HepG2 (cell line): Measurements from ENCODE around the gene TACC3. TPM values are rescaled to one million over a fixed set of nuclear protein-coding genes. Genes with fewer than 3 reads are reported as not detected.
A peak's percentile ranks its signal among the peaks of the same experiment; 100 is the strongest.

Experiments
- ASH2L ChIP-seq: fragments of 300-600, 200-600 bp; sonication (generic); IDR thresholded peaks from 2 replicates; pipeline ENCODE4 v1.7.0; 2017; ENCODE audit warnings: low read depth, mild to moderate bottlenecking, moderate library complexity, mixed read lengths, low read length; ENCODE audit not compliant: insufficient read length
- BRCA1 ChIP-seq: sonication (generic); formaldehyde crosslinking; IDR thresholded peaks from 2 replicates; pipeline ENCODE4 v1.4.0; 2020; ENCODE audit warnings: missing genetic modification reagents
- EHMT2 ChIP-seq: fragments of 200-600 bp; sonication (generic); IDR thresholded peaks from 2 replicates; pipeline ENCODE4 v1.7.0; 2017; ENCODE audit warnings: antibody characterized with exemption, low read depth, low read length, borderline replicate concordance
- HDAC2 ChIP-seq: sonication (generic); formaldehyde crosslinking; IDR thresholded peaks from 2 replicates; pipeline ENCODE4 v1.4.0; 2020; ENCODE audit warnings: missing genetic modification reagents
- HNRNPLL ChIP-seq: fragments of 200-400 bp; formaldehyde crosslinking; IDR thresholded peaks from 2 replicates; pipeline ENCODE4 v1.6.1; 2017; ENCODE audit warnings: mild to moderate bottlenecking, low read depth, low read length; ENCODE audit not compliant: poor library complexity, severe bottlenecking
- PCBP1 ChIP-seq: fragments of 200-400 bp; formaldehyde crosslinking; IDR thresholded peaks from 2 replicates; pipeline ENCODE4 v1.6.1; 2017; ENCODE audit warnings: mild to moderate bottlenecking, low read depth, low read length, borderline replicate concordance
- RBM22 ChIP-seq: fragments of 200-400 bp; formaldehyde crosslinking; optimal IDR thresholded peaks from 2 replicates; pipeline ENCODE3; 2017; ENCODE audit warnings: mild to moderate bottlenecking, low read length, moderate library complexity
- SMC3 ChIP-seq: IDR thresholded peaks from 2 replicates; pipeline ENCODE4 v1.6.1; 2011; ENCODE audit warnings: low read length, improper control_type of control experiment
- SNAPC2 ChIP-seq: sonication (generic); formaldehyde crosslinking; IDR thresholded peaks from 2 replicates; pipeline ENCODE4 v1.8.1; 2022; ENCODE audit warnings: mild to moderate bottlenecking, missing genetic modification reagents
- SUZ12 ChIP-seq: fragments of 150-350 bp; IDR thresholded peaks from 2 replicates; pipeline ENCODE4 v1.6.1; 2014; ENCODE audit warnings: low read depth, low read length
- TEF ChIP-seq: sonication (generic); formaldehyde crosslinking; IDR thresholded peaks from 2 replicates; pipeline ENCODE4 v1.5.0; 2020; ENCODE audit warnings: missing genetic modification reagents
- ZNF367 ChIP-seq: sonication (generic); formaldehyde crosslinking; IDR thresholded peaks from 2 replicates; pipeline ENCODE4 v1.4.0; 2020; ENCODE audit warnings: missing genetic modification reagents, borderline replicate concordance
- ZNF484 ChIP-seq: sonication (generic); formaldehyde crosslinking; IDR thresholded peaks from 2 replicates; pipeline ENCODE4 v1.5.1; 2020; ENCODE audit warnings: mild to moderate bottlenecking, low read depth, missing genetic modification reagents, borderline replicate concordance
- ZNF501 ChIP-seq: sonication (generic); formaldehyde crosslinking; IDR thresholded peaks from 2 replicates; pipeline ENCODE4 v1.5.1; 2020; ENCODE audit warnings: mild to moderate bottlenecking, moderate library complexity, missing genetic modification reagents
- ZNF878 ChIP-seq: sonication (generic); formaldehyde crosslinking; IDR thresholded peaks from 2 replicates; pipeline ENCODE4 v1.8.1; 2023; ENCODE audit warnings: mild to moderate bottlenecking, missing genetic modification reagents, moderate library complexity
- ZSCAN25 ChIP-seq: sonication (generic); formaldehyde crosslinking; IDR thresholded peaks from 2 replicates; pipeline ENCODE4 v1.8.0; 2022; ENCODE audit warnings: mild to moderate bottlenecking, missing genetic modification reagents
- polyA plus RNA-seq, 8 experiments: library from polyadenylated mRNA; depleted of rRNA in 3 of 8; stranded (reverse) in 7 of 8; unstranded in 1 of 8; fragments of >200 nt; fragmentation: Illumina TruSeq in 4 of 8; extraction: Trizol in 4 of 8; gene quantifications; 2 replicates each; pipeline versions ENCODE4 v1.2.1 to v1.2.3, GENCODE V29; 2011 to 2016; ENCODE audit warnings: low read depth in 4 of 8, missing spikeins in 1 of 8, mixed read lengths in 1 of 8; ENCODE audit not compliant: insufficient read depth in 1 of 8
- total RNA-seq, 5 experiments: library from RNA; depleted of rRNA; stranded (reverse); fragments of >200 nt; fragmentation: Illumina TruSeq; extraction: Trizol; gene quantifications; 2 replicates each; pipeline ENCODE4 v1.2.3, GENCODE V29; 2016; ENCODE audit warnings: low read depth in 1 of 5
- TF ChIP-seq, protein P1 (sequence below): sonication (generic); formaldehyde crosslinking; conservative IDR thresholded peaks from 2 replicates; pipeline ENCODE4 v1.8.0; 2022; ENCODE audit warnings: mild to moderate bottlenecking, moderate library complexity, missing genetic modification reagents
- TF ChIP-seq, protein P2 (sequence below): sonication (generic); formaldehyde crosslinking; IDR thresholded peaks from 2 replicates; pipeline ENCODE4 v1.8.0; 2022; ENCODE audit warnings: mild to moderate bottlenecking, missing genetic modification reagents, moderate library complexity
- TF ChIP-seq, protein P3 (sequence below): IDR thresholded peaks from 2 replicates; pipeline ENCODE4 v1.6.1; 2016; ENCODE audit warnings: low read depth, missing genetic modification reagents, missing compliant biosample characterization

Gene TACC3
- total and polyA plus RNA-seq, 2 of the 13 experiments (the other 11 are each of a cell fraction or from before 2014, with no cell fraction given), result 20.3 to 21.2 TPM

DNA sequence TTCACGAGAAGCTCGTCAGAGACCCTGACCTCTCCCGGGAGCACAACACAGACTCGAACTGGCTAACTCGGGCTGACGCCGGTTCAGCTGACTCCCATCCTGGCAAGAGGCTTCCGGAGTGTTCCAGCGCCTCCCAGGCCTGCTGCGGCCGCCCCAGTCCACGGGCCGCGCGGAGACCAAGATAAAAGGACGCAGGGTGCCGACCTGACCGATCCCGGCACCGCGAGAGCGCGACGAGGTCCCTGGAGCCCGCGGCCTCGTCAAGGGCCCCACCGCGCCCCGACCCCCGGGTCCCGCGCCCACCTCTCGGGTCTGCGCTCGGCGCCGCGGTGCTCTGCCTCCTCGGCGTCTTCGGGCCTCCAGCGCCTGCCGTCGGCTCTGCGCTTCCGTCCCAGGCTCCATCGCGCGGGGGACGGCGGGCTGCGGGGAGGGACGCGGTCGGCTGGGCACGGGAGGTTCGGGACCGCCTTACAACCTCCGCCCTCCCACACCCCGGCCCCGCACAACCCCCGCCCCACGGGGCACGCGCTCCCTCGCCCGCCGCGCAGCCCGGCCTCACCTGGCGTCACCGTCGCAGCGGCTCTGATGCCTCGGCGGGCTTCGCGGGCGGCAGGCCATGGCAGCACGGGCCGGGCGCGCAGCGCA is 9.6 kb upstream of the TACC3 start (continued):
- TF ChIP-seq, protein P1, sequence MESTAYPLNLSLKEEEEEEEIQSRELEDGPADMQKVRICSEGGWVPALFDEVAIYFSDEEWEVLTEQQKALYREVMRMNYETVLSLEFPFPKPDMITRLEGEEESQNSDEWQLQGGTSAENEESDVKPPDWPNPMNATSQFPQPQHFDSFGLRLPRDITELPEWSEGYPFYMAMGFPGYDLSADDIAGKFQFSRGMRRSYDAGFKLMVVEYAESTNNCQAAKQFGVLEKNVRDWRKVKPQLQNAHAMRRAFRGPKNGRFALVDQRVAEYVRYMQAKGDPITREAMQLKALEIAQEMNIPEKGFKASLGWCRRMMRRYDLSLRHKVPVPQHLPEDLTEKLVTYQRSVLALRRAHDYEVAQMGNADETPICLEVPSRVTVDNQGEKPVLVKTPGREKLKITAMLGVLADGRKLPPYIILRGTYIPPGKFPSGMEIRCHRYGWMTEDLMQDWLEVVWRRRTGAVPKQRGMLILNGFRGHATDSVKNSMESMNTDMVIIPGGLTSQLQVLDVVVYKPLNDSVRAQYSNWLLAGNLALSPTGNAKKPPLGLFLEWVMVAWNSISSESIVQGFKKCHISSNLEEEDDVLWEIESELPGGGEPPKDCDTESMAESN (CRISPR knock-in tag), result no peak
- TF ChIP-seq ZSCAN25 (no peak), HDAC2 (CRISPR knock-in tag) (no peak), ZNF367 (CRISPR knock-in tag) (no peak), ASH2L (peak; percentile 45), HNRNPLL (peak; percentile 12), SNAPC2 (CRISPR knock-in tag) (no peak), TEF (CRISPR knock-in tag) (no peak), SUZ12 (no peak), SMC3 (no peak), BRCA1 (no peak), PCBP1 (no peak), RBM22 (no peak), EHMT2 (no peak), ZNF878 (no peak), ZNF501 (no peak), ZNF484 (CRISPR knock-in tag) (no peak)
- TF ChIP-seq, protein P2, sequence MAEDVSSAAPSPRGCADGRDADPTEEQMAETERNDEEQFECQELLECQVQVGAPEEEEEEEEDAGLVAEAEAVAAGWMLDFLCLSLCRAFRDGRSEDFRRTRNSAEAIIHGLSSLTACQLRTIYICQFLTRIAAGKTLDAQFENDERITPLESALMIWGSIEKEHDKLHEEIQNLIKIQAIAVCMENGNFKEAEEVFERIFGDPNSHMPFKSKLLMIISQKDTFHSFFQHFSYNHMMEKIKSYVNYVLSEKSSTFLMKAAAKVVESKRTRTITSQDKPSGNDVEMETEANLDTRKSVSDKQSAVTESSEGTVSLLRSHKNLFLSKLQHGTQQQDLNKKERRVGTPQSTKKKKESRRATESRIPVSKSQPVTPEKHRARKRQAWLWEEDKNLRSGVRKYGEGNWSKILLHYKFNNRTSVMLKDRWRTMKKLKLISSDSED (CRISPR knock-in tag), result no peak
- TF ChIP-seq, protein P3, sequence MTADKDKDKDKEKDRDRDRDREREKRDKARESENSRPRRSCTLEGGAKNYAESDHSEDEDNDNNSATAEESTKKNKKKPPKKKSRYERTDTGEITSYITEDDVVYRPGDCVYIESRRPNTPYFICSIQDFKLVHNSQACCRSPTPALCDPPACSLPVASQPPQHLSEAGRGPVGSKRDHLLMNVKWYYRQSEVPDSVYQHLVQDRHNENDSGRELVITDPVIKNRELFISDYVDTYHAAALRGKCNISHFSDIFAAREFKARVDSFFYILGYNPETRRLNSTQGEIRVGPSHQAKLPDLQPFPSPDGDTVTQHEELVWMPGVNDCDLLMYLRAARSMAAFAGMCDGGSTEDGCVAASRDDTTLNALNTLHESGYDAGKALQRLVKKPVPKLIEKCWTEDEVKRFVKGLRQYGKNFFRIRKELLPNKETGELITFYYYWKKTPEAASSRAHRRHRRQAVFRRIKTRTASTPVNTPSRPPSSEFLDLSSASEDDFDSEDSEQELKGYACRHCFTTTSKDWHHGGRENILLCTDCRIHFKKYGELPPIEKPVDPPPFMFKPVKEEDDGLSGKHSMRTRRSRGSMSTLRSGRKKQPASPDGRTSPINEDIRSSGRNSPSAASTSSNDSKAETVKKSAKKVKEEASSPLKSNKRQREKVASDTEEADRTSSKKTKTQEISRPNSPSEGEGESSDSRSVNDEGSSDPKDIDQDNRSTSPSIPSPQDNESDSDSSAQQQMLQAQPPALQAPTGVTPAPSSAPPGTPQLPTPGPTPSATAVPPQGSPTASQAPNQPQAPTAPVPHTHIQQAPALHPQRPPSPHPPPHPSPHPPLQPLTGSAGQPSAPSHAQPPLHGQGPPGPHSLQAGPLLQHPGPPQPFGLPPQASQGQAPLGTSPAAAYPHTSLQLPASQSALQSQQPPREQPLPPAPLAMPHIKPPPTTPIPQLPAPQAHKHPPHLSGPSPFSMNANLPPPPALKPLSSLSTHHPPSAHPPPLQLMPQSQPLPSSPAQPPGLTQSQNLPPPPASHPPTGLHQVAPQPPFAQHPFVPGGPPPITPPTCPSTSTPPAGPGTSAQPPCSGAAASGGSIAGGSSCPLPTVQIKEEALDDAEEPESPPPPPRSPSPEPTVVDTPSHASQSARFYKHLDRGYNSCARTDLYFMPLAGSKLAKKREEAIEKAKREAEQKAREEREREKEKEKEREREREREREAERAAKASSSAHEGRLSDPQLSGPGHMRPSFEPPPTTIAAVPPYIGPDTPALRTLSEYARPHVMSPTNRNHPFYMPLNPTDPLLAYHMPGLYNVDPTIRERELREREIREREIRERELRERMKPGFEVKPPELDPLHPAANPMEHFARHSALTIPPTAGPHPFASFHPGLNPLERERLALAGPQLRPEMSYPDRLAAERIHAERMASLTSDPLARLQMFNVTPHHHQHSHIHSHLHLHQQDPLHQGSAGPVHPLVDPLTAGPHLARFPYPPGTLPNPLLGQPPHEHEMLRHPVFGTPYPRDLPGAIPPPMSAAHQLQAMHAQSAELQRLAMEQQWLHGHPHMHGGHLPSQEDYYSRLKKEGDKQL (CRISPR knock-in tag), result no peak
